ENCODE measurements around the gene STARD9. TPM values are rescaled to one million over a fixed set of nuclear protein-coding genes. Genes with fewer than 3 reads are reported as not detected.

Gene STARD9
- total RNA-seq, 1 experiment from 2014 or later = 1.7 TPM

GRCh38 chr15:42721016-42721415 lies 145.6 kb downstream of the STARD9 start:
- no TSS peak for BruUV-seq (replicated peaks)
- intact Hi-C loops (cut with micrococcal nuclease; ENCODE audit: unreplicated experiment) = no loop called here
- CTCF ChIA-PET = no interaction called here
- Histone ChIP-seq H3K27ac (peak overlapping the region; percentile 20; the same call in 1 of the 2 replicates), H3K36me3 (ENCODE audit: low read depth) (no peaks in the 10 kb centered on the region), H2AFZ (no peak overlapping the region), H3K79me2 (ENCODE audit: low read depth) (no peaks in the 10 kb centered on the region), H3K4me3 (no peak overlapping the region), H3K4me1 (replicated peaks; ENCODE audit: insufficient read depth) (peaks cover 14% of the 10 kb centered on the region; the same call in 1 of the 2 replicates), H3F3A (ENCODE audit: insufficient read depth, low read depth) (peaks cover 10% of the 10 kb centered on the region), H3K4me2 (no peak overlapping the region), H3K27me3 (ENCODE audit: insufficient read depth, low read depth) (no peaks in the 10 kb centered on the region), H3K9me3 (ENCODE audit: insufficient read depth, low read depth) (no peaks in the 10 kb centered on the region), H4K20me1 (ENCODE audit: insufficient read depth) (no peaks in the 10 kb centered on the region), H3K9me2 (ENCODE audit: insufficient read depth) (no peaks in the 10 kb centered on the region)
- peak; percentile 65 to 83 for DNase-seq
- TF ChIP-seq CTCF (conservative IDR thresholded peaks at IDR 0.05) = no peak
- no peak for TF ChIP-seq EZH2 (IDR thresholded peaks at IDR 0.05; ENCODE audit: low read depth)
- POLR2A ChIA-PET (ENCODE audit: unreplicated experiment) = no interaction called here

GRCh38 chr15:42721916-42722315 lies 146.5 kb downstream of the STARD9 start:
- H2AFZ ChIP-seq = no peak overlapping the region
- H3K9me3 ChIP-seq (ENCODE audit: insufficient read depth, low read depth) = no peaks in the 10 kb centered on the region
- H3K27ac ChIP-seq = no peak overlapping the region
- CTCF ChIA-PET = interaction anchor here (0.5 to 0.8 kb wide), 2 partner anchors 16 to 1503 kb away, joined by 3 read pairs; no protein-coding TSS in a partner anchor
- intact Hi-C loops (cut with micrococcal nuclease; ENCODE audit: unreplicated experiment) = no loop called here
- BruUV-seq (replicated peaks) = no TSS peak
- no peaks in the 10 kb centered on the region for H3K27me3 ChIP-seq (ENCODE audit: insufficient read depth, low read depth)
- H3K4me2 ChIP-seq = no peak overlapping the region
- POLR2A ChIA-PET (ENCODE audit: unreplicated experiment) = no interaction called here
- no peak overlapping the region for H3K4me3 ChIP-seq
- no peaks in the 10 kb centered on the region for H3K36me3 ChIP-seq (ENCODE audit: low read depth)
- no peaks in the 10 kb centered on the region for H3K79me2 ChIP-seq (ENCODE audit: low read depth)
- TF ChIP-seq CTCF (conservative IDR thresholded peaks at IDR 0.05) (no peak), EZH2 (IDR thresholded peaks at IDR 0.05; ENCODE audit: low read depth) (no peak)
- H3K9me2 ChIP-seq (ENCODE audit: insufficient read depth) = no peaks in the 10 kb centered on the region
- peaks cover 10% of the 10 kb centered on the region for H3F3A ChIP-seq (ENCODE audit: insufficient read depth, low read depth)
- no peaks in the 10 kb centered on the region for H4K20me1 ChIP-seq (ENCODE audit: insufficient read depth)
- H3K4me1 ChIP-seq (replicated peaks; ENCODE audit: insufficient read depth) = peaks cover 14% of the 10 kb centered on the region; the same call in 1 of the 2 replicates
- DNase-seq = no peak

GRCh38 chr15:42723068-42723467 lies 147.7 kb downstream of the STARD9 start:
- TF ChIP-seq EZH2 (IDR thresholded peaks at IDR 0.05; ENCODE audit: low read depth) (no peak), CTCF (conservative IDR thresholded peaks at IDR 0.05) (peak; percentile 43)
- peaks cover 10% of the 10 kb centered on the region for H3F3A ChIP-seq (ENCODE audit: insufficient read depth, low read depth)
- intact Hi-C loops (cut with micrococcal nuclease; ENCODE audit: unreplicated experiment) = no loop called here
- DNase-seq = no peak
- H2AFZ ChIP-seq = no peak overlapping the region
- no peaks in the 10 kb centered on the region for H3K27me3 ChIP-seq (ENCODE audit: insufficient read depth, low read depth)
- CTCF ChIA-PET = interaction anchor here (0.5 kb wide), 1 partner anchor 471 kb away, joined by 3 read pairs; no protein-coding TSS in a partner anchor
- no peaks in the 10 kb centered on the region for H3K79me2 ChIP-seq (ENCODE audit: low read depth)
- no TSS peak for BruUV-seq (replicated peaks)
- H3K9me2 ChIP-seq (ENCODE audit: insufficient read depth) = no peaks in the 10 kb centered on the region
- H3K4me2 ChIP-seq = no peak overlapping the region
- H3K9me3 ChIP-seq (ENCODE audit: insufficient read depth, low read depth) = no peaks in the 10 kb centered on the region
- no peak overlapping the region for H3K27ac ChIP-seq
- POLR2A ChIA-PET (ENCODE audit: unreplicated experiment) = no interaction called here
- H4K20me1 ChIP-seq (ENCODE audit: insufficient read depth) = no peaks in the 10 kb centered on the region
- H3K36me3 ChIP-seq (ENCODE audit: low read depth) = no peaks in the 10 kb centered on the region
- peaks cover 14% of the 10 kb centered on the region; the same call in 1 of the 2 replicates for H3K4me1 ChIP-seq (replicated peaks; ENCODE audit: insufficient read depth)
- no peak overlapping the region for H3K4me3 ChIP-seq

All from PC-9 (cell line).